ENCODE data around the gene SDCBP2. TPM values are rescaled to one million over a fixed set of nuclear protein-coding genes. Genes with fewer than 3 reads are reported as not detected.

SDCBP2 gene
- total RNA-seq, 4 donors from 2014 or later, result 0.26 to 9.1 (median 5.5) TPM

GRCh38 chr20:1304710-1305515 lies 24.0 kb downstream of the SDCBP2 start:
- TF ChIP-seq POLR2A (IDR thresholded peaks at IDR 0.05) (no peak), CTCF (IDR thresholded peaks at IDR 0.05) (no peak)

GRCh38 chr20:1302685-1303541 lies 26.0 kb downstream of the SDCBP2 start:
- DNase-seq, result no peak
- no peaks in the 10 kb centered on the region for H3K36me3 ChIP-seq
- H3K27me3 ChIP-seq, result no peaks in the 10 kb centered on the region
- no peak overlapping the region for H3K27ac ChIP-seq
- no peak overlapping the region for H3K4me3 ChIP-seq
- TF ChIP-seq CTCF (IDR thresholded peaks at IDR 0.05) (no peak), POLR2A (IDR thresholded peaks at IDR 0.05) (no peak)
- H3K9me3 ChIP-seq, result no peaks in the 10 kb centered on the region
- intact Hi-C loops (cut with DNase I; ENCODE audit: low total_unique reads), result no loop called here
- H3K4me1 ChIP-seq, result no peaks in the 10 kb centered on the region

More at GRCh38 chr20:1304710-1305515, 24.0 kb downstream of the SDCBP2 start:
- Histone ChIP-seq H3K36me3 (no peaks in the 10 kb centered on the region), H3K27ac (no peak overlapping the region), H3K9me3 (no peaks in the 10 kb centered on the region), H3K4me3 (no peak overlapping the region), H3K4me1 (no peaks in the 10 kb centered on the region), H3K27me3 (no peaks in the 10 kb centered on the region)
- intact Hi-C loops (cut with DNase I; ENCODE audit: low total_unique reads), result no loop called here
- DNase-seq, result no peak

- Histone ChIP-seq H3K36me3 (no peaks in the 10 kb centered on the region), H3K4me3 (no peak overlapping the region), H3K27ac (no peak overlapping the region), H3K27me3 (no peaks in the 10 kb centered on the region), H3K4me1 (no peaks in the 10 kb centered on the region), H3K9me3 (no peaks in the 10 kb centered on the region)
- TF ChIP-seq CTCF (IDR thresholded peaks at IDR 0.05), result no peak
- TF ChIP-seq POLR2A (IDR thresholded peaks at IDR 0.05), result no peak
- no peak for DNase-seq
- intact Hi-C loops (cut with DNase I; ENCODE audit: low total_unique reads), result no loop called here
These were observed 27.9 kb downstream of the SDCBP2 start for GRCh38 chr20:1301031-1301529.

GRCh38 chr20:1300083-1300840 lies 28.7 kb downstream of the SDCBP2 start:
- H3K4me1 ChIP-seq, result no peaks in the 10 kb centered on the region
- no peak overlapping the region for H3K4me3 ChIP-seq
- DNase-seq, result no peak
- no peaks in the 10 kb centered on the region for H3K27me3 ChIP-seq
- H3K27ac ChIP-seq, result no peak overlapping the region
- H3K9me3 ChIP-seq, result no peaks in the 10 kb centered on the region
- intact Hi-C loops (cut with DNase I; ENCODE audit: low total_unique reads), result no loop called here
- TF ChIP-seq CTCF (IDR thresholded peaks at IDR 0.05) (no peak), POLR2A (IDR thresholded peaks at IDR 0.05) (no peak)
- H3K36me3 ChIP-seq, result no peaks in the 10 kb centered on the region

All from uterus (tissue), 4 donors.